GM12874 (cell line): ENCODE results near the gene RETNLB.

Source experiments
- TF ChIP-seq, protein P1 (sequence below): IDR thresholded peaks from 2 replicates; pipeline ENCODE4 v1.5.1; 2011; ENCODE audit warnings: low read depth, mild to moderate bottlenecking, control low read depth, low read length, moderate library complexity; ENCODE audit not compliant: insufficient read depth

RETNLB gene

DNA sequence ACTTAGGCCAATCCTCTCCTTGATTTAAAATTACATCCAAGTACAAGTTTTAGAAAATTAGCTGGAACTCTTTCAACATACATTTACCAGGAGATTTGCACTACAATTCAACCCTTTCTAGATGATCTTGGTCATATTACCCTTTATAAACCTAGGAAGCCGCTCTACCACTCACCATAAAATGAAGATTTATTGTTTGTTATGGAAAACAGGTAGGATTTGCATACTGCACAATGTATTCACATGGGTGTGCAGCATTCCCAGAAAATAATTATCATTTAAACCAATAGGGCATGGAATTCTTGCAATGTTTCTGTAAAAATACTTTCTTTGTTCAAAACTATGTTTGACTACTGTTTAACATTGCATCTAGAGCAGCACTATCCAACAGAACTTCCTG, 18.4 kb upstream of the RETNLB start:
- TF ChIP-seq, protein P1, sequence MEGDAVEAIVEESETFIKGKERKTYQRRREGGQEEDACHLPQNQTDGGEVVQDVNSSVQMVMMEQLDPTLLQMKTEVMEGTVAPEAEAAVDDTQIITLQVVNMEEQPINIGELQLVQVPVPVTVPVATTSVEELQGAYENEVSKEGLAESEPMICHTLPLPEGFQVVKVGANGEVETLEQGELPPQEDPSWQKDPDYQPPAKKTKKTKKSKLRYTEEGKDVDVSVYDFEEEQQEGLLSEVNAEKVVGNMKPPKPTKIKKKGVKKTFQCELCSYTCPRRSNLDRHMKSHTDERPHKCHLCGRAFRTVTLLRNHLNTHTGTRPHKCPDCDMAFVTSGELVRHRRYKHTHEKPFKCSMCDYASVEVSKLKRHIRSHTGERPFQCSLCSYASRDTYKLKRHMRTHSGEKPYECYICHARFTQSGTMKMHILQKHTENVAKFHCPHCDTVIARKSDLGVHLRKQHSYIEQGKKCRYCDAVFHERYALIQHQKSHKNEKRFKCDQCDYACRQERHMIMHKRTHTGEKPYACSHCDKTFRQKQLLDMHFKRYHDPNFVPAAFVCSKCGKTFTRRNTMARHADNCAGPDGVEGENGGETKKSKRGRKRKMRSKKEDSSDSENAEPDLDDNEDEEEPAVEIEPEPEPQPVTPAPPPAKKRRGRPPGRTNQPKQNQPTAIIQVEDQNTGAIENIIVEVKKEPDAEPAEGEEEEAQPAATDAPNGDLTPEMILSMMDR: no peak

DNA sequence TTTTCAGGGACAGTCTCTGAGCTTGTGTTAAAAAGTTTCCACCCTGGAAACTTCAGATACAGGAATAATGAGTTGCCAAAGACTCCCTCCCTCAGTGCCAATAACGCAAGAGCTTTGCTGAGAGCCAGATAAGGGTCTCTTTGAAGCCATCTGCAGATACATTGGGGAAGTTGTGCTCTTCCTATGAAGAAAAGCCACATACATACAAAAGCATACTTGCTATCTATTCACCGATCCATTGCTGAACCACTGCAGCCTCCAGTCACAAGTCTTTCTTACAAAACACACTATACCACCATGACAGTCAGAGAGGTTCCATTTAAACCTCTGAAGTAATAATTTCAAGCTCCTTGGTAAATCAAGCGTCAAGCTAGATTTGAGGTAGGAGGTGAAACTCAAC, 10.0 kb upstream of the RETNLB start:
- TF ChIP-seq, protein P1: no peak

DNA sequence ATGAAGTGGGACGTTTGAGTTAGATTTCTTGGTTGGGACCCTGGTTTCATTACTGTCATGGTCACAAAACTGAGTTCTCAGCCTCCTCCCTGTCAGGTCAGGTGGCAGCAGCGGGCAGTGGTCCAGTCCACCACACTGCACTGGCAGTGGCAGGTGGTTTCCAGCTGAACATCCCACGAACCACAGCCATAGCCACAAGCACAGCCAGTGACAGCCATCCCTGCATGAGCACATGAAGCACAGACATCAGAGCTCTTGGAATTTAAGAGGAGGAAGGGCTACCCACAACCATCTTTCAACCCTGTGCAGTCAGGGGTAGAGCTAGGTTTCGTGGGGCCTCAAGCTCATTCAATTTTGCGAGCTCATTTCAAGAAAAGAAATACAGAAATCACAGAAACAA, 1.5 kb downstream of the RETNLB start:
- TF ChIP-seq, protein P1: no peak

DNA sequence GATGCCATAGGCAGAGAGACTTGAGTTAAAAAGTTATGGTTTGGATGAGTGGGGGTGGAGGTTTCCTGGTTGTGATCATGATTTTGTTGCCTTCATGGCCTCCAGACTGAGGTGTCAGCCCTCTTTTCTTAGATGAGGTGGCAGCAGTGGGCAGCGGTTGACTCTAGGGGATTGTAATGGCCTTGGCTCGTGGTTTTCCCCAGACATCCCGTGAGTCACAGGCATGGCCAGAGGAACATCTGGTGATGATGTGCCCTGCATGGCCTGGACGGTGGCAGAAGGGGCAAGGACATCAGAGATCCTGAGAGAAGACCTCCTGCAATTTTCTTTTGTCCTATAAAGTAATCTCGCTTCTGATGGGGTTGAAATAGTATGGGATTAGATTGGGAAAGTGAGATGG, 12.4 kb downstream of the RETNLB start:
- TF ChIP-seq, protein P1: no peak

DNA sequence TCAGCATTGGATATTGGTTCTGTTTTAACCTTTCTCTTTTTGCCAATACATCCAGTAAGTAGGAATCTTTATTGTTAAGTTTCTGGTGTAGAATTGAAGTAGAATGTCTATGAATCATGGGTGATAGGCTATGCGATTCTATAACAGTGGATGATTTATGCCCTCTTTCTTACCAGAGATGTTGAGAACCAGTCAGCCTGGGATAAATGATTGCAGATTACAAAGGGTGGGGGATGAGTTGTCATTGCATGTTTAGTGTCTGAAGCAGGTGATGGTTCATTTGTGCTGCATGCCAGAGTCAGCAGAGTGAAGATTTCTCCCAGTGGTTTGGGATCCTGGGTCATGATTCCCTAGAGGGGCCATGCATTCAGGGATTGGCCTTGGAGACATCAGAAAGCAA, 14.3 kb downstream of the RETNLB start:
- TF ChIP-seq, protein P1: no peak

DNA sequence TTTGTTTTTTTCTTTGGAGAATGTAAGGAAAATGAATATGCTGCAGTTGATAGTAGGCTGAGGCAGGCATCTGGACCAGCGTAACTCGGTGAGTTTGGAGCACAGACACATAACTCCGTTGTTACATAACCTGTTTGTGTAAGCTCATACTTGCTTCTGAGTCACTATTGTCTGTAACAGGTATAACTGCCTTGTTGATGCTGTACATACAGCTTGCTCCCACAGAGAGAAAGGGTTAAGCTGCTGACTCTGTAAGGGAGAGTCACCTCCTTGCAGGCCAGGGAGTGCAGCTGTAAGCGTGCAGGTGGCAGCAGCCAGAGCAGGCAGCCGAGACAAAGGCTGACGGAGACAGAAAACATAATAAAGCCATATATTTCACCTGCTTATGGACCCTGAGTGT, 20.4 kb downstream of the RETNLB start:
- TF ChIP-seq, protein P1: no peak

GRCh38 chr3:108728934-108729333, 28.3 kb downstream of the RETNLB start:
- TF ChIP-seq, protein P1: no peak

DNA sequence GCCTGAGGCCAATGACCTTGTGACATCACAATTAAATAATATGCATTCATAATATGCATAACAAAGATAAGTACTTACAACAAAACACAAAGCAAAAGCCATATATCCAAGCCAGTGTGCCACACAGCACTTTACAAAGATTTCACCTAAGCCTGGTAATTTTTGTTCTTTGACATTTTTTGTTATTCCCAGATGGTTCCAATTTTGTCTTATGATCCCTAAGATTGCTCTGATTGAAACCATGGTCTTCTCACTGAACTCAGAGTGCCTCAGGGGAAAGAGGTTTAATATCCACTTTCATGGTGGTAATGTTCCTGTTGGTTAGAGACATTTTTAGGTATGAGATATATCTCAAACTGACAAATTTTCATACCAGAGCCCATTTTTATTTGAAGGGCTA, 29.1 kb downstream of the RETNLB start:
- TF ChIP-seq, protein P1: no peak
